HCT116 (cell line): ENCODE results near the gene FEZF1. TPM values are rescaled to one million over a fixed set of nuclear protein-coding genes. Genes with fewer than 3 reads are reported as not detected.

Experiments
- ATAC-seq: fragments of 200-7000 bp; cut with Tn5 transposase; 2 replicates; pipeline ENCODE4 v1.9.1; 2020; ENCODE audit warnings: mild to moderate bottlenecking, moderate library complexity
- BruUV-seq: library from RNA; stranded (reverse); fragments of 400-500 nt; replicated peaks from 2 replicates; lab custom pipeline; 2021; lab: Mats Ljungman, UMichigan
- CTCF ChIA-PET: fragments of 300-600 bp; sonication (Branson Sonifier 250); formaldehyde crosslinking; loops from one replicate; lab custom pipeline; 2021; ENCODE audit warnings: antibody characterized with exemption; lab: Charles Lee
- POLR2A ChIA-PET: fragments of 300-600, 350-600 bp; sonication (Branson Sonifier 250); formaldehyde crosslinking; loops from one replicate; lab custom pipeline; 2021; ENCODE audit warnings: antibody characterized with exemption; lab: Charles Lee
- RAD21 ChIA-PET, 2 experiments: fragments of 300-600 bp; sonication (Branson Sonifier 250); formaldehyde crosslinking; loops; one replicate each; lab custom pipeline; 2023; ENCODE audit warnings: low total read pairs in 2 of 2; ENCODE audit not compliant: uncharacterized antibody in 2 of 2, unreplicated experiment in 2 of 2, low non-redundant PET in 1 of 2; lab: Charles Lee
- DNase-seq: peaks from one replicate; pipeline ENCODE4 v3.0.0-alpha.2; 2010; ENCODE audit warnings: low read depth, low spot score
- H2AFZ ChIP-seq: fragments of 200-600 bp; shearing (Covaris generic), sonication (generic); 2 replicates; pipeline ENCODE4 v1.6.1; 2017; ENCODE audit warnings: low read depth, mixed run types, mixed read lengths, antibody characterized with exemption, low read length; ENCODE audit not compliant: poor library complexity, severe bottlenecking
- H3K27ac ChIP-seq: 2 replicates; pipeline ENCODE4 v1.5.1; 2012; ENCODE audit warnings: low read depth, low read length
- H3K27me3 ChIP-seq: fragments of 200-600 bp; sonication (generic); 2 replicates; pipeline ENCODE4 v1.6.1; 2016; ENCODE audit warnings: mixed run types, low read length, mixed read lengths; ENCODE audit not compliant: insufficient read depth
- H3K36me3 ChIP-seq, 2 experiments: fragments of 200-500 bp in 1 of 2; fragments of 200-600 bp in 1 of 2; sonication (Bioruptor generic) in 1 of 2; sonication (generic) in 1 of 2; 2 replicates each; pipeline versions ENCODE4 v1.5.1 to v1.6.1; 2014 to 2016; ENCODE audit warnings: low read length in 2 of 2, inconsistent platforms in 1 of 2, mixed read lengths in 1 of 2, mixed run types in 1 of 2; ENCODE audit not compliant: insufficient read depth in 2 of 2, control insufficient read depth in 1 of 2
- H3K4me1 ChIP-seq, 2 experiments: fragments of 200-600 bp in 1 of 2; sonication (generic) in 1 of 2; 2 replicates each; pipeline versions ENCODE4 v1.5.1 to v1.6.1; 2012 to 2017; ENCODE audit warnings: low read length in 2 of 2, inconsistent platforms in 1 of 2, mild to moderate bottlenecking in 1 of 2, mixed read lengths in 1 of 2, mixed run types in 1 of 2, moderate library complexity in 1 of 2; ENCODE audit not compliant: insufficient read depth in 2 of 2, control insufficient read depth in 1 of 2
- H3K4me2 ChIP-seq: fragments of 200-600 bp; sonication (generic); 2 replicates; pipeline ENCODE4 v1.6.1; 2017; ENCODE audit warnings: mixed run types, low read length, mixed read lengths
- H3K4me3 ChIP-seq, 2 experiments: fragments of 200-600 bp in 1 of 2; sonication (generic) in 1 of 2; replicated peaks in 1 of 2; 2 replicates each; pipeline ENCODE4 v1.5.1; 2011 to 2016; ENCODE audit warnings: low read length in 2 of 2, control low read depth in 1 of 2, low read depth in 1 of 2, mild to moderate bottlenecking in 1 of 2, mixed read lengths in 1 of 2, mixed run types in 1 of 2
- H3K79me2 ChIP-seq: fragments of 200-600 bp; sonication (generic); 2 replicates; pipeline ENCODE4 v1.6.1; 2017; ENCODE audit warnings: mild to moderate bottlenecking, mixed run types, low read length, moderate library complexity, mixed read lengths; ENCODE audit not compliant: insufficient read depth
- H3K9ac ChIP-seq: fragments of 200-600 bp; sonication (generic); 2 replicates; pipeline ENCODE4 v1.6.1; 2016; ENCODE audit warnings: low read length, mixed read lengths
- H3K9me2 ChIP-seq: fragments of 200-600 bp; sonication (generic), shearing (Covaris generic); 2 replicates; pipeline ENCODE4 v1.6.1; 2017; ENCODE audit warnings: mixed run types, mild to moderate bottlenecking, moderate library complexity; ENCODE audit not compliant: insufficient read depth
- H3K9me3 ChIP-seq, 2 experiments: fragments of 200-500 bp in 1 of 2; fragments of 200-600 bp in 1 of 2; sonication (Bioruptor generic) in 1 of 2; sonication (generic) in 1 of 2; 2 replicates each; pipeline ENCODE4 v1.6.1; 2014 to 2017; ENCODE audit warnings: low read length in 2 of 2, mixed read lengths in 2 of 2, inconsistent platforms in 1 of 2, low read depth in 1 of 2, mild to moderate bottlenecking in 1 of 2, mixed run types in 1 of 2, moderate library complexity in 1 of 2; ENCODE audit not compliant: control insufficient read depth in 1 of 2, insufficient read depth in 1 of 2
- H4K20me1 ChIP-seq: fragments of 200-600 bp; sonication (generic), shearing (Covaris generic); 2 replicates; pipeline ENCODE4 v1.6.1; 2017; ENCODE audit warnings: mixed run types, mild to moderate bottlenecking, moderate library complexity; ENCODE audit not compliant: insufficient read depth
- CBX3 ChIP-seq: IDR thresholded peaks from 2 replicates; pipeline ENCODE4 v1.6.1; 2012; ENCODE audit warnings: low read depth
- CEBPB ChIP-seq: IDR thresholded peaks from 2 replicates; pipeline ENCODE4 v1.6.1; 2012; ENCODE audit warnings: low read depth
- ELF1 ChIP-seq: IDR thresholded peaks from 2 replicates; pipeline ENCODE4 v1.6.1; 2012; ENCODE audit warnings: low read depth, borderline replicate concordance
- EZH2phosphoT487 ChIP-seq: fragments of 200-600 bp; IDR thresholded peaks from 2 replicates; pipeline ENCODE4 v1.6.1; 2018; ENCODE audit warnings: antibody characterized with exemption, borderline replicate concordance
- JUND ChIP-seq: IDR thresholded peaks from 2 replicates; pipeline ENCODE4 v1.6.1; 2012
- POLR2AphosphoS5 ChIP-seq: IDR thresholded peaks from 2 replicates; pipeline ENCODE4 v1.6.1; 2011; ENCODE audit warnings: mild to moderate bottlenecking, low read depth, low read length, moderate library complexity
- RAD21 ChIP-seq: IDR thresholded peaks from 2 replicates; pipeline ENCODE4 v1.6.1; 2012; ENCODE audit warnings: low read depth, mild to moderate bottlenecking
- YY1 ChIP-seq: IDR thresholded peaks from 2 replicates; pipeline ENCODE4 v1.6.1; 2011; ENCODE audit warnings: low read length, low read depth, moderate library complexity, mild to moderate bottlenecking; ENCODE audit not compliant: insufficient replicate concordance; ENCODE audit errors: extremely low read depth
- ZNF274 ChIP-seq: fragments of 200-500 bp; sonication (Bioruptor generic); IDR thresholded peaks from 2 replicates; pipeline ENCODE4 v1.6.1; 2014; ENCODE audit warnings: mild to moderate bottlenecking, low read depth, low read length, inconsistent platforms
- intact Hi-C: fragments of 100-400 bp; cut with micrococcal nuclease; formaldehyde crosslinking; loops from 2 replicates; pipeline ENCODE4 v1.10.0; 2022
- total RNA-seq: library from RNA; stranded (reverse); gene quantifications from one replicate; pipeline ENCODE4 v1.2.1, GENCODE V29; 2021; ENCODE audit not compliant: unreplicated experiment
- TF ChIP-seq, protein P1 (sequence below): IDR thresholded peaks from 2 replicates; pipeline ENCODE4 v1.6.1; 2012
- TF ChIP-seq, protein P2 (sequence below): IDR thresholded peaks from 2 replicates; pipeline ENCODE4 v1.6.1; 2011; ENCODE audit warnings: mild to moderate bottlenecking, low read length, moderate library complexity; ENCODE audit not compliant: insufficient replicate concordance; ENCODE audit errors: extremely low read depth
- TF ChIP-seq, protein P3 (sequence below): IDR thresholded peaks from 2 replicates; pipeline ENCODE4 v1.6.1; 2012; ENCODE audit warnings: low read depth

The FEZF1 gene
- total RNA-seq, 1 experiment from 2014 or later: 0.37 TPM

DNA sequence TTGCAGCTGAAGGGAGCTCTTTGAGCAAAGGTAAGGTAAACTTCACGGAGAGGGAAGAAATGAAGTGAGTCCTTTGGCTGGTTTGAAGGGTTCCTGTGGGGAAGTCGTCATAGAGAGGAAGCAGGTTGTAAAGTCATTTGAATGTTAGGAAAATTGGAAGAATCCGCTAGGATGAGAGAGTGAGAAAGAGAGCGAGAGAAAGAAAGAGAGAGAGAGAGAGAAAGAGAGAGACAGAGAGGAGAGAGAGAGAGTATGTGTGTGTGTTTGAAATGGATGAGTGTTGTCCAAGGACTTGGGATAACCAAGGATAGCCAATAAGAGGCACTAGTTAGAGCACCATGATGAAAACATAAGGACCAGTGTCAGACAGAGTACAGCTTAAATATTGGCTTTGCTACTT, 43.1 kb downstream of the FEZF1 start:
- no peak for ATAC-seq
- Histone ChIP-seq H3K9me3 (no peaks in the 10 kb centered on the region), H3K4me1 (no peaks in the 10 kb centered on the region), H3K9ac (no peak overlapping the region), H3K4me3 (no peak overlapping the region), H3K79me2 (no peaks in the 10 kb centered on the region), H3K27me3 (no peaks in the 10 kb centered on the region)
- intact Hi-C loops: no loop called here
- no peak for DNase-seq
- CTCF ChIA-PET: no interaction called here
- TF ChIP-seq RAD21 (no peak), POLR2AphosphoS5 (no peak), ELF1 (no peak), EZH2phosphoT487 (no peak), YY1 (no peak), ZNF274 (no peak), CEBPB (no peak)
- TF ChIP-seq, protein P1, sequence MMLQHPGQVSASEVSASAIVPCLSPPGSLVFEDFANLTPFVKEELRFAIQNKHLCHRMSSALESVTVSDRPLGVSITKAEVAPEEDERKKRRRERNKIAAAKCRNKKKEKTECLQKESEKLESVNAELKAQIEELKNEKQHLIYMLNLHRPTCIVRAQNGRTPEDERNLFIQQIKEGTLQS: no peak
- TF ChIP-seq, all 23 proteins: peak for 0
- RAD21 ChIA-PET: interaction anchor here in 1 of 2 experiments (0.6 kb wide), 1 partner anchor 43 kb away, joined by 8 read pairs; the partner anchor contains the start of gene FEZF1
- H3K27ac ChIP-seq: no peak overlapping the region
- no peak overlapping the region for H2AFZ ChIP-seq
- POLR2A ChIA-PET: no interaction called here
- no peaks in the 10 kb centered on the region for H3K36me3 ChIP-seq
- no TSS peak for BruUV-seq
- H4K20me1 ChIP-seq: no peaks in the 10 kb centered on the region
- no peak overlapping the region for H3K4me2 ChIP-seq
- H3K9me2 ChIP-seq: no peaks in the 10 kb centered on the region

DNA sequence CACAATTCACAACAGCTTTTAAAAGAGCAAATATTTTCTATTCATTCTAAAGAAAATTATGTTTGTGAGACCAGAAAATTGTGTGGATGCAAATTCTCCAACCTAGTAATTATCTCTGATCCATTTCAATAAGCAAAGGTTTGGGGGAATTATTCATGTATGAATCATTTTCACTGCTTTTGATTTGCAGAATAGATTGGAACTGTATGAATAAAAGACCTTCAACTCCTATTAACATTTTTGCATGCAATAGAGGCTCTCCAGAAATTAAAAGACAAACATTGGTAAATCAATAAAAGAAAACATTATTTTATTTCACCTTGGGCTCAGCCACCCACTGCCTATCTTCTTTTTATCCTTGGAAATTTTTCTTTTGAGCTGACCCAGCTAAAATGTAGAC, 43.5 kb downstream of the FEZF1 start:
- TF ChIP-seq, protein P2, sequence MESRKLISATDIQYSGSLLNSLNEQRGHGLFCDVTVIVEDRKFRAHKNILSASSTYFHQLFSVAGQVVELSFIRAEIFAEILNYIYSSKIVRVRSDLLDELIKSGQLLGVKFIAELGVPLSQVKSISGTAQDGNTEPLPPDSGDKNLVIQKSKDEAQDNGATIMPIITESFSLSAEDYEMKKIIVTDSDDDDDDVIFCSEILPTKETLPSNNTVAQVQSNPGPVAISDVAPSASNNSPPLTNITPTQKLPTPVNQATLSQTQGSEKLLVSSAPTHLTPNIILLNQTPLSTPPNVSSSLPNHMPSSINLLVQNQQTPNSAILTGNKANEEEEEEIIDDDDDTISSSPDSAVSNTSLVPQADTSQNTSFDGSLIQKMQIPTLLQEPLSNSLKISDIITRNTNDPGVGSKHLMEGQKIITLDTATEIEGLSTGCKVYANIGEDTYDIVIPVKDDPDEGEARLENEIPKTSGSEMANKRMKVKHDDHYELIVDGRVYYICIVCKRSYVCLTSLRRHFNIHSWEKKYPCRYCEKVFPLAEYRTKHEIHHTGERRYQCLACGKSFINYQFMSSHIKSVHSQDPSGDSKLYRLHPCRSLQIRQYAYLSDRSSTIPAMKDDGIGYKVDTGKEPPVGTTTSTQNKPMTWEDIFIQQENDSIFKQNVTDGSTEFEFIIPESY: no peak
- no peak for TF ChIP-seq JUND
- no peak for TF ChIP-seq YY1
- TF ChIP-seq, protein P1: no peak
- no peak for TF ChIP-seq POLR2AphosphoS5
- TF ChIP-seq, protein P3, sequence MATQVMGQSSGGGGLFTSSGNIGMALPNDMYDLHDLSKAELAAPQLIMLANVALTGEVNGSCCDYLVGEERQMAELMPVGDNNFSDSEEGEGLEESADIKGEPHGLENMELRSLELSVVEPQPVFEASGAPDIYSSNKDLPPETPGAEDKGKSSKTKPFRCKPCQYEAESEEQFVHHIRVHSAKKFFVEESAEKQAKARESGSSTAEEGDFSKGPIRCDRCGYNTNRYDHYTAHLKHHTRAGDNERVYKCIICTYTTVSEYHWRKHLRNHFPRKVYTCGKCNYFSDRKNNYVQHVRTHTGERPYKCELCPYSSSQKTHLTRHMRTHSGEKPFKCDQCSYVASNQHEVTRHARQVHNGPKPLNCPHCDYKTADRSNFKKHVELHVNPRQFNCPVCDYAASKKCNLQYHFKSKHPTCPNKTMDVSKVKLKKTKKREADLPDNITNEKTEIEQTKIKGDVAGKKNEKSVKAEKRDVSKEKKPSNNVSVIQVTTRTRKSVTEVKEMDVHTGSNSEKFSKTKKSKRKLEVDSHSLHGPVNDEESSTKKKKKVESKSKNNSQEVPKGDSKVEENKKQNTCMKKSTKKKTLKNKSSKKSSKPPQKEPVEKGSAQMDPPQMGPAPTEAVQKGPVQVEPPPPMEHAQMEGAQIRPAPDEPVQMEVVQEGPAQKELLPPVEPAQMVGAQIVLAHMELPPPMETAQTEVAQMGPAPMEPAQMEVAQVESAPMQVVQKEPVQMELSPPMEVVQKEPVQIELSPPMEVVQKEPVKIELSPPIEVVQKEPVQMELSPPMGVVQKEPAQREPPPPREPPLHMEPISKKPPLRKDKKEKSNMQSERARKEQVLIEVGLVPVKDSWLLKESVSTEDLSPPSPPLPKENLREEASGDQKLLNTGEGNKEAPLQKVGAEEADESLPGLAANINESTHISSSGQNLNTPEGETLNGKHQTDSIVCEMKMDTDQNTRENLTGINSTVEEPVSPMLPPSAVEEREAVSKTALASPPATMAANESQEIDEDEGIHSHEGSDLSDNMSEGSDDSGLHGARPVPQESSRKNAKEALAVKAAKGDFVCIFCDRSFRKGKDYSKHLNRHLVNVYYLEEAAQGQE: no peak
- TF ChIP-seq ZNF274: no peak
- no peak for TF ChIP-seq CBX3
- CTCF ChIA-PET: no interaction called here
- no peak overlapping the region for H3K9ac ChIP-seq
- ATAC-seq (no peak), DNase-seq (no peak)
- H3K4me2 ChIP-seq: no peak overlapping the region
- H3K4me3 ChIP-seq: no peak overlapping the region
- no peak overlapping the region for H3K27ac ChIP-seq
- H3K27me3 ChIP-seq: no peaks in the 10 kb centered on the region
- H2AFZ ChIP-seq: no peak overlapping the region
- no peaks in the 10 kb centered on the region for H3K36me3 ChIP-seq
- no peaks in the 10 kb centered on the region for H3K9me2 ChIP-seq
- H3K79me2 ChIP-seq: no peaks in the 10 kb centered on the region
- H3K4me1 ChIP-seq: no peaks in the 10 kb centered on the region
- intact Hi-C loops: no loop called here
- BruUV-seq: no TSS peak
- no peaks in the 10 kb centered on the region for H3K9me3 ChIP-seq
- H4K20me1 ChIP-seq: no peaks in the 10 kb centered on the region
- RAD21 ChIA-PET: interaction anchor here in 1 of 2 experiments (0.6 kb wide), 1 partner anchor 44 kb away, joined by 8 read pairs; the partner anchor contains the start of gene FEZF1
- POLR2A ChIA-PET: no interaction called here
